Fibroblast of pulmonary artery (primary cell): ENCODE measurements around the gene MRAP2.
"Not testable (repeated sequence)": the region's sequence is repeated elsewhere in the genome, so short reads cannot be mapped to it uniquely, and the experiment has no call there.

ENCODE experiments used
- DNase-seq: peaks from one replicate; pipeline ENCODE4 v3.0.0-alpha.2; 2010; ENCODE audit warnings: low read depth
- H3K4me3 ChIP-seq: replicated peaks from 2 replicates; pipeline ENCODE4 v1.5.1; 2011; ENCODE audit warnings: low read depth, mild to moderate bottlenecking, control low read depth, low read length, moderate library complexity
- CTCF ChIP-seq: IDR thresholded peaks from 2 replicates; pipeline ENCODE4 v1.5.1; 2011; ENCODE audit warnings: mild to moderate bottlenecking, control low read depth, low read length, inconsistent platforms; ENCODE audit errors: missing control alignments

The MRAP2 gene

DNA sequence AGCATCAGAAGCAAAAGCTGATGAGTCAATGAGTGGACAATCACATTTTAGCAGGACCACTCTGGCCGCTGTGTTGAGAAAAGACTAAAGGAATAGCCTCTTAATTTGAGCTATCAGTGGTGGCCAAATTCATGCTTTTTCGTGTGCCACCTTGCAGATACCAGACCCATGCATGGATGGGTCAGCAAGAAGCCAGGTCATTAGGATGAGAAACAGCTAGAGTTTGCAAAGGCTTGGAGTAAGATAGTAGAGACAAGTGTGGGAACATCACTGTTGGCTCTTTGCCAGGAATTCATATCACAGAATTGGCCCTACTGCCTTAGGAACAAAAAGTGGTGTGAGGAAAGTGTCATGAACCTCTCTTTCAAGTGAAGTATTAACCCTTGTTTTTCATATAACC lies 25.5 kb downstream of the MRAP2 start:
- no peak for TF ChIP-seq CTCF
- no peak for DNase-seq
- no peak overlapping the region for H3K4me3 ChIP-seq

- no peak for DNase-seq
- H3K4me3 ChIP-seq: no peak overlapping the region
- TF ChIP-seq CTCF: no peak
These were observed 27.6 kb downstream of the MRAP2 start for GRCh38 chr6:84061174-84061573.

DNA sequence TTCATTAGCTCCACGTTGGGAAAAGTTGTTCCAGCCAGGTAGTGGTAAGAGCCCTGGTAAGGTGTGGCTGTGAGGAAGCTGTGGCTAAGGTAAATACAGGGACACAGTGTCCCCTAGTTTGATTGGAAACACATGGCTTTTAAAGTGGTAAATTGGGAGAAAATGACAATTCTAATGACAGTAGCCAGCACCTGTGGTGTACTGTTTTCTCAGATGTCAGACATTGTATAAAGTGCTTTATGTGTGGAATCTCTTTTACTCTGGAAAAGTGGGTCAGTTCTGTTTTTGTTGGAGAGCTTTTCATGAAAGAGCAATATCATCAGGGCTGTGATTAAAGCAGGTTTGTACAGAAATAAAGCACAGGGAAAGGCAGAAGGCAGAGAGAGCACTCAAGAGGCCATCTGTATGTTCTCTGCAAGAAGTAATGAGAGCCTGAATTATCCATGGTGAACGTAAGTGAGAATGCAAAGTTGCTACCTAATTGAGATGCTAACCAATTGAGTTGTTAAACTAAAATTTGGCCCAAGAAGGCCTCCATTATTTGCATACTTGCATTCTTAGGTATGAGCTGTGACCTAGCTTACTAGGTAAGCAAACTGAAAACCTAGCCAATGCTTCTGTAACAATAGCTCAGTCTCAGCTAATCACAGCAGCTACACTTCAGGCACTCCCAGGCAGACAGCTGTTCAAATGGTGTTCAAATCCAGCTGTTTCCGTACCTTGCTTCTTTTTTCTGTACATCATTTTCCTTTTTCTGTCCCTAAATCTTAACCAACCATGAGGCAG lies 28.2 kb downstream of the MRAP2 start:
- no peak for DNase-seq
- TF ChIP-seq CTCF: no peak
- no peak overlapping the region for H3K4me3 ChIP-seq

DNA sequence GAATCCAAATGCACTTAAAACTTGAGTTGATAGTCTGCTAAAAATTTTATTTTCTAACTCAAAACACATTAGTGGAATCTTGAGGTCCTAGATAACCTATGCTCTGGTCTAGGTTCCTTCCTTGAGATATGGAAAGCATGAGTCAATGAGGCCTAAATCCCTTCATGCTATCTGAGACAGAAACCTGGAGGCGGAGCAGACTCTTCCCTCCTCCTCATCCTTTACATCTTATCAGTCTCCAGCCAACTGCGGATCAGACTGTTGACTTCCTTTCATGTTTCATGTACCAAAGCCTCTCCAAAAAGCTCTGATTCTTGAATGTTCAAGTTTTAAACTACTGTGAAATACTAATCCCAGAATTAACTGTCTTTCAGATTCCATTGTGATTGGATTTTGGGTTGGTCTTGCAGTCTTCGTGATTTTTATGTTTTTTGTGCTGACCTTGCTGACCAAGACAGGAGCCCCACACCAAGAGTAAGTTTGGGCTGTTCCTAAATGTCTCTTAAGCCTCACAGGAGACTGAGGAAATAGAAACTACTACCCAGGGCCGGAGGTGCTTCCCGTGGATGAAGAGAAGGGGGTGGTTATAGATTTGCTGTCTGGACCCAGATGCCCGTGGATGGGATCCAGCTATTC lies 29.1 kb downstream of the MRAP2 start:
- DNase-seq: no peak
- no peak for TF ChIP-seq CTCF
- no peak overlapping the region for H3K4me3 ChIP-seq

GRCh38 chr6:84065693-84066290 lies 32.2 kb downstream of the MRAP2 start:
- peak; percentile 68 for DNase-seq
- no peak overlapping the region for H3K4me3 ChIP-seq
- TF ChIP-seq CTCF: no peak

- DNase-seq: no peak
- H3K4me3 ChIP-seq: no peak overlapping the region
- no peak for TF ChIP-seq CTCF
These were observed 33.0 kb downstream of the MRAP2 start for GRCh38 chr6:84066536-84066935.

- not testable (repeated sequence) for DNase-seq, H3K4me3 ChIP-seq
These were observed 35.3 kb downstream of the MRAP2 start for GRCh38 chr6:84068873-84069272.
